Measurements from ENCODE around the gene OLAH. TPM values are rescaled to one million over a fixed set of nuclear protein-coding genes. Genes with fewer than 3 reads are reported as not detected.

The OLAH gene
- polyA plus RNA-seq, 3 donors = 0.09 TPM; not detected in 2

DNA sequence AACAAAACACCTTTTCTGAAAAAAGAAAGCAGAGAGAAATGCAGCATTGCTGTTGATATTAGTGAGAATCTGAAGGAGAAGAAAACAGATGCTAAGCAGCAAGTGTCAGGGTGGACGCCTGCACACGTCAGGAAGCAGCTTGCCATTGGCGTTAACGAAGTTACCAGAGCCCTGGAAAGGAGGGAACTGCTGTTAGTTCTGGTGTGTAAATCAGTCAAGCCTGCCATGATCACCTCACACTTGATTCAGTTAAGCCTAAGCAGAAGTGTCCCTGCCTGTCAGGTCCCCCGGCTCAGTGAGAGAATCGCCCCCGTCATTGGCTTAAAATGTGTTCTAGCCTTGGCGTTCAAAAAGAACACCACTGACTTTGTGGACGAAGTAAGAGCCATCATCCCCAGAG lies 59.8 kb downstream of the OLAH start:
- Histone ChIP-seq H3K79me2 (ENCODE audit: insufficient read depth, low read length) (peaks cover 31% of the 10 kb centered on the region), H3K4me1 (ENCODE audit: control insufficient read depth in 1 of 2, insufficient read depth in 2 of 2, low read length in 2 of 2) (peaks cover 4% of the 10 kb centered on the region in 2 donors), H3K4me3 (replicated peaks in 1 of 3; ENCODE audit: low read depth in 2 of 3, low read length in 3 of 3) (no peak overlapping the region), H3K27me3 (ENCODE audit: control insufficient read depth in 2 of 2, insufficient read depth in 2 of 2, low read length in 2 of 2) (no peaks in the 10 kb centered on the region), H4K20me1 (ENCODE audit: insufficient read depth, low read length) (peaks cover 46% of the 10 kb centered on the region), H3K36me3 (replicated peaks in 1 of 2; ENCODE audit: control insufficient read depth in 1 of 2, insufficient read depth in 2 of 2, low read length in 2 of 2) (peaks cover 28 to 71% of the 10 kb centered on the region in 2 donors), H3K9ac (ENCODE audit: insufficient read depth, low read length, poor library complexity, severe bottlenecking) (no peak overlapping the region), H3K27ac (ENCODE audit: low read depth in 1 of 2, low read length in 2 of 2) (no peak overlapping the region), H2AFZ (ENCODE audit: insufficient read depth, low read depth, low read length, poor library complexity, severe bottlenecking) (no peak overlapping the region), H3K9me3 (replicated peaks in 1 of 2; ENCODE audit: control insufficient read depth in 1 of 2, insufficient read depth in 1 of 2, low read length in 2 of 2) (no peaks in the 10 kb centered on the region), H3K4me2 (replicated peaks; ENCODE audit: extremely low read depth, low read length, poor library complexity, severe bottlenecking) (no peak overlapping the region)
- Mint-ChIP-seq H3K27ac (peak overlapping the region in 2 of 7 donors; percentile 51 to 56), H3K27me3 (ENCODE audit: low read depth in 3 of 3) (peaks cover 0 to 1% (median 0%) of the 10 kb centered on the region in 3 donors), H3K36me3 (peaks cover 48 to 61% of the 10 kb centered on the region in 2 donors), H3K4me3 (no peak overlapping the region), H3K9me3 (no peaks in the 10 kb centered on the region), H3K4me1 (peaks cover 13% of the 10 kb centered on the region)
- no peak for DNase-seq
- intact Hi-C loops (cut with micrococcal nuclease) = loop anchor here in 1 of 2 donors (10.0 kb wide), 2 partner anchors 61 to 609 kb away; partner anchors contain the start of gene NMT2
- WGBS (ENCODE audit: insufficient coverage) = 96% methylated on average over 9 of the region's 9 CpGs
- TF ChIP-seq CTCF (IDR thresholded peaks at IDR 0.05) = no peak

GRCh38 chr10:15106352-15107013 lies 62.7 kb downstream of the OLAH start:
- Histone ChIP-seq H3K79me2 (ENCODE audit: insufficient read depth, low read length) (peaks cover under 1% of the 10 kb centered on the region), H3K4me3 (replicated peaks in 1 of 3; ENCODE audit: low read depth in 2 of 3, low read length in 3 of 3) (no peak overlapping the region), H2AFZ (ENCODE audit: insufficient read depth, low read depth, low read length, poor library complexity, severe bottlenecking) (no peak overlapping the region), H3K27me3 (ENCODE audit: control insufficient read depth in 2 of 2, insufficient read depth in 2 of 2, low read length in 2 of 2) (no peaks in the 10 kb centered on the region), H3K36me3 (replicated peaks in 1 of 2; ENCODE audit: control insufficient read depth in 1 of 2, insufficient read depth in 2 of 2, low read length in 2 of 2) (peaks cover 28 to 67% of the 10 kb centered on the region in 2 donors), H3K4me1 (ENCODE audit: control insufficient read depth in 1 of 2, insufficient read depth in 2 of 2, low read length in 2 of 2) (no peaks in the 10 kb centered on the region), H3K4me2 (replicated peaks; ENCODE audit: extremely low read depth, low read length, poor library complexity, severe bottlenecking) (no peak overlapping the region), H4K20me1 (ENCODE audit: insufficient read depth, low read length) (peaks cover 18% of the 10 kb centered on the region), H3K9me3 (replicated peaks in 1 of 2; ENCODE audit: control insufficient read depth in 1 of 2, insufficient read depth in 1 of 2, low read length in 2 of 2) (no peaks in the 10 kb centered on the region), H3K27ac (ENCODE audit: low read depth in 1 of 2, low read length in 2 of 2) (no peak overlapping the region), H3K9ac (ENCODE audit: insufficient read depth, low read length, poor library complexity, severe bottlenecking) (no peak overlapping the region)
- TF ChIP-seq CTCF (IDR thresholded peaks at IDR 0.05) = peak; percentile 95
- intact Hi-C loops (cut with micrococcal nuclease) = loop anchor here (5.0 to 10.0 kb wide), 4 partner anchors 58 to 612 kb away; partner anchors contain the start of gene NMT2 (in 1 of the 2)
- Mint-ChIP-seq H3K9me3 (no peaks in the 10 kb centered on the region), H3K27me3 (ENCODE audit: low read depth in 3 of 3) (peaks cover 0 to 1% (median 0%) of the 10 kb centered on the region in 3 donors), H3K36me3 (peaks cover 38 to 48% of the 10 kb centered on the region in 2 donors), H3K4me1 (peaks cover 4% of the 10 kb centered on the region), H3K27ac (peak overlapping the region in 2 of 7 donors; percentile 25 to 32), H3K4me3 (no peak overlapping the region)
- DNase-seq = peak; percentile 48 to 71 (median 65)
- 88% methylated on average over 3 of the region's 8 CpGs for WGBS (ENCODE audit: insufficient coverage)

All from CD14-positive monocyte (primary cell).